ENCODE data around the gene RAVER2. TPM values are rescaled to one million over a fixed set of nuclear protein-coding genes. Genes with fewer than 3 reads are reported as not detected.

The RAVER2 gene
- total and polyA plus RNA-seq, 2 experiments from 2014 or later, result 7.8 to 24.6 TPM

DNA sequence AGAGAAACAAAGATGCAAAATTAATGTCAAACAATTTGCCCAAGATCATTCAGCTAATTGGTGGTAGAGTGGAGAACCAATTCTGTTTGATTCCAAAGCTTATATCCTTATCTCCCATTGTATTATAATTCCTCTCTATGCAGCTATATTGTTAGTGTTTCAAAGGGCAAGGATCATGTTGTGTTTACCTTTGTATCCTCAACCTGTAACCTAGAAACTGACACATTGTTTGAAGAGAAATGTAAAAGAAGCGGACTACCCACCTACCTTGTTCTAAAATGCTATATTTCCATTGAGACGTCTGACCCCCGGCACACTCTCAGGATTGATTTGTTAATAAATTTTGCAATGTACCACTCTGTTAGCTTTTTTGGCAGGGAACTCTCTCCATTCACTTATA, 9.3 kb downstream of the RAVER2 start (continued):
- TF ChIP-seq, protein P1, sequence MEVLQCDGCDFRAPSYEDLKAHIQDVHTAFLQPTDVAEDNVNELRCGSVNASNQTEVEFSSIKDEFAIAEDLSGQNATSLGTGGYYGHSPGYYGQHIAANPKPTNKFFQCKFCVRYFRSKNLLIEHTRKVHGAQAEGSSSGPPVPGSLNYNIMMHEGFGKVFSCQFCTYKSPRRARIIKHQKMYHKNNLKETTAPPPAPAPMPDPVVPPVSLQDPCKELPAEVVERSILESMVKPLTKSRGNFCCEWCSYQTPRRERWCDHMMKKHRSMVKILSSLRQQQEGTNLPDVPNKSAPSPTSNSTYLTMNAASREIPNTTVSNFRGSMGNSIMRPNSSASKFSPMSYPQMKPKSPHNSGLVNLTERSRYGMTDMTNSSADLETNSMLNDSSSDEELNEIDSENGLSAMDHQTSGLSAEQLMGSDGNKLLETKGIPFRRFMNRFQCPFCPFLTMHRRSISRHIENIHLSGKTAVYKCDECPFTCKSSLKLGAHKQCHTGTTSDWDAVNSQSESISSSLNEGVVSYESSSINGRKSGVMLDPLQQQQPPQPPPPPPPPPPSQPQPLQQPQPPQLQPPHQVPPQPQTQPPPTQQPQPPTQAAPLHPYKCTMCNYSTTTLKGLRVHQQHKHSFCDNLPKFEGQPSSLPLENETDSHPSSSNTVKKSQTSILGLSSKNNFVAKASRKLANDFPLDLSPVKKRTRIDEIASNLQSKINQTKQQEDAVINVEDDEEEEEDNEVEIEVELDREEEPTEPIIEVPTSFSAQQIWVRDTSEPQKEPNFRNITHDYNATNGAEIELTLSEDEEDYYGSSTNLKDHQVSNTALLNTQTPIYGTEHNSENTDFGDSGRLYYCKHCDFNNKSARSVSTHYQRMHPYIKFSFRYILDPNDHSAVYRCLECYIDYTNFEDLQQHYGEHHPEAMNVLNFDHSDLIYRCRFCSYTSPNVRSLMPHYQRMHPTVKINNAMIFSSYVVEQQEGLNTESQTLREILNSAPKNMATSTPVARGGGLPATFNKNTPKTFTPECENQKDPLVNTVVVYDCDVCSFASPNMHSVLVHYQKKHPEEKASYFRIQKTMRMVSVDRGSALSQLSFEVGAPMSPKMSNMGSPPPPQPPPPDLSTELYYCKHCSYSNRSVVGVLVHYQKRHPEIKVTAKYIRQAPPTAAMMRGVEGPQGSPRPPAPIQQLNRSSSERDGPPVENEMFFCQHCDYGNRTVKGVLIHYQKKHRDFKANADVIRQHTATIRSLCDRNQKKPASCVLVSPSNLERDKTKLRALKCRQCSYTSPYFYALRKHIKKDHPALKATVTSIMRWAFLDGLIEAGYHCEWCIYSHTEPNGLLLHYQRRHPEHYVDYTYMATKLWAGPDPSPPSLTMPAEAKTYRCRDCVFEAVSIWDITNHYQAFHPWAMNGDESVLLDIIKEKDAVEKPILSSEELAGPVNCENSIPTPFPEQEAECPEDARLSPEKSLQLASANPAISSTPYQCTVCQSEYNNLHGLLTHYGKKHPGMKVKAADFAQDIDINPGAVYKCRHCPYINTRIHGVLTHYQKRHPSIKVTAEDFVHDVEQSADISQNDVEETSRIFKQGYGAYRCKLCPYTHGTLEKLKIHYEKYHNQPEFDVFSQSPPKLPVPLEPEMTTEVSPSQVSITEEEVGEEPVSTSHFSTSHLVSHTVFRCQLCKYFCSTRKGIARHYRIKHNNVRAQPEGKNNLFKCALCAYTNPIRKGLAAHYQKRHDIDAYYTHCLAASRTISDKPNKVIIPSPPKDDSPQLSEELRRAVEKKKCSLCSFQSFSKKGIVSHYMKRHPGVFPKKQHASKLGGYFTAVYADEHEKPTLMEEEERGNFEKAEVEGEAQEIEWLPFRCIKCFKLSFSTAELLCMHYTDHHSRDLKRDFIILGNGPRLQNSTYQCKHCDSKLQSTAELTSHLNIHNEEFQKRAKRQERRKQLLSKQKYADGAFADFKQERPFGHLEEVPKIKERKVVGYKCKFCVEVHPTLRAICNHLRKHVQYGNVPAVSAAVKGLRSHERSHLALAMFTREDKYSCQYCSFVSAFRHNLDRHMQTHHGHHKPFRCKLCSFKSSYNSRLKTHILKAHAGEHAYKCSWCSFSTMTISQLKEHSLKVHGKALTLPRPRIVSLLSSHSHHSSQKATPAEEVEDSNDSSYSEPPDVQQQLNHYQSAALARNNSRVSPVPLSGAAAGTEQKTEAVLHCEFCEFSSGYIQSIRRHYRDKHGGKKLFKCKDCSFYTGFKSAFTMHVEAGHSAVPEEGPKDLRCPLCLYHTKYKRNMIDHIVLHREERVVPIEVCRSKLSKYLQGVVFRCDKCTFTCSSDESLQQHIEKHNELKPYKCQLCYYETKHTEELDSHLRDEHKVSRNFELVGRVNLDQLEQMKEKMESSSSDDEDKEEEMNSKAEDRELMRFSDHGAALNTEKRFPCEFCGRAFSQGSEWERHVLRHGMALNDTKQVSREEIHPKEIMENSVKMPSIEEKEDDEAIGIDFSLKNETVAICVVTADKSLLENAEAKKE (CRISPR knock-in tag; IDR thresholded peaks at IDR 0.05), result no peak
- no peak for TF ChIP-seq NANOG (IDR thresholded peaks at IDR 0.05; ENCODE audit: borderline replicate concordance)
- TF ChIP-seq EZH2 (IDR thresholded peaks at IDR 0.05; ENCODE audit: low read depth, unreplicated experiment), result no peak
- no peak for TF ChIP-seq POLR2AphosphoS5 (IDR thresholded peaks at IDR 0.05; ENCODE audit: low read depth)
- TF ChIP-seq ZNF114 (CRISPR knock-in tag; IDR thresholded peaks at IDR 0.05), result no peak
- TF ChIP-seq CREB1 (CRISPR knock-in tag; IDR thresholded peaks at IDR 0.05; ENCODE audit: low read depth), result no peak
- TF ChIP-seq REST (IDR thresholded peaks at IDR 0.05; ENCODE audit: unreplicated experiment), result no peak

Data from GM23338 (cell line).